ENCODE results near the gene WFIKKN1.

Gene WFIKKN1

DNA sequence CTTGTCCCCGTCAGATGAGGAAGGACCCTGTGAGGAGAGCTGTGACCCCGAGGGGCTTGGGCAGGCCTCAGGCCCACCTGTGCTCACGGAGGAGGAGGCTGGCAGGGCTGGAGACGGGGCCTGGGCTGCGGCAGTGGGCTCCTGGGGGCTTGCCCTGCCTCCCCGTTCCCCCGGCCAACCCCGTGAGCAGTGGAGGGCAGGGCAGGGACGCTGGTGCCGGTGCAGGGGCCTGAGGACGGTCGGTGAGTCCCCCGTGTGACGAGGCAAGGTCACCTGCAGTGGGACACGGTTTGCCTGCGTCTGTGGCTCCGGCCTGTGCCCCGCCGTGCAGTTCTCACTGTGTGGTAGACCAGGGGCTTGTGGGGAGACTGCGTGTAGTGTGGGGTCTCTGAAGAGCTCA is 28.8 kb downstream of the WFIKKN1 start:
- DNase-seq: no peak

DNA sequence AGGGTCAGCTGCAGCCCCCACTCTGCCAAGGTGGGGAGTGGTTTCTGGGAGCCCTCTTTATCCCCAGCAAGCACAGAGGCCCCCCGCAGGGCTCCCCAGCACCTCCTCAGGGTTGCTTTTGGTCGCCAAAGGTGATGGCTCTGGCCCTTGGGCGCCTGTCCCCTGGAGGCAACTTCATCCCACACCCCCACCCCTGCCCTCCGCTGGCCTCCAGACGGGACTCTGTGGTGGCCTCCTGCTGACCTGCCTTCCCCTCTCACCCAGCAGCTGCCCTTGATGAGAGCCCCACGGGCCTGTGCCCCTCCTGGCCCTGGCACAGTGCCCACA is 29.3 kb downstream of the WFIKKN1 start:
- no peak for DNase-seq

DNA sequence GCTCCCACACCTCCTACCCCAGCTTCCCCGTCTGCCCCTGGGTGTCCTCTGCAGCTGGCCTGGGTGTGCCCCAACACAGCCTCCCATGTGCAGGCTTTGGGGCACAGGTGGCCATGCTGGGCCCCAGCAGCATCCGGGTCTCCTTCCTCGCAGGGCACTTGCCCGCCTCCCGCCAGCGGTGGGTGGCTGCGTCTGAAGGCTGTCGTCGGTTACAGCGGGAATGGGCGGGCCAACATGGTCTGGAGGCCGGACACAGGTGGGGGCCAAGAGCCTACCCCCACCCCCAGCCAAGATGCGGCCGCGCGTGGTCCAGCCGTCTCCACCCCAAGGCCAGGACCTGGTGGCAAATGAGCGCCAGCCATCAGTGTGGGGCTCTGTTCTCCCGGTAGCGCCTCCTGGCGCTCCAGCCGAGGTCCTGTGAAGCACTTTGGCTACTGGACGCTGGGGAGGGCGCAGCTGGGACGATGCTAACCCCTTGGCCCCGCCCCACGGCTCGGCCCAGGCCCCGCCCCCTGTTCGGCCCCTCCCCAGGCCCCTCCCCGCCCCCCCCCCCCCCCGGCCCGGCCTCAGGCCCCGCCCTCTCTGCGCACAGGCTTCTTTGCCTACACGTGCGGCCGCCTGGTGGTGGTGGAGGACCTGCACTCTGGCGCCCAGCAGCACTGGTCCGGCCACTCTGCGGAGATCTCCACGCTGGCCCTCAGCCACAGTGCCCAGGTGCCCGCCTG is 29.8 kb downstream of the WFIKKN1 start:
- no peak for DNase-seq

DNA sequence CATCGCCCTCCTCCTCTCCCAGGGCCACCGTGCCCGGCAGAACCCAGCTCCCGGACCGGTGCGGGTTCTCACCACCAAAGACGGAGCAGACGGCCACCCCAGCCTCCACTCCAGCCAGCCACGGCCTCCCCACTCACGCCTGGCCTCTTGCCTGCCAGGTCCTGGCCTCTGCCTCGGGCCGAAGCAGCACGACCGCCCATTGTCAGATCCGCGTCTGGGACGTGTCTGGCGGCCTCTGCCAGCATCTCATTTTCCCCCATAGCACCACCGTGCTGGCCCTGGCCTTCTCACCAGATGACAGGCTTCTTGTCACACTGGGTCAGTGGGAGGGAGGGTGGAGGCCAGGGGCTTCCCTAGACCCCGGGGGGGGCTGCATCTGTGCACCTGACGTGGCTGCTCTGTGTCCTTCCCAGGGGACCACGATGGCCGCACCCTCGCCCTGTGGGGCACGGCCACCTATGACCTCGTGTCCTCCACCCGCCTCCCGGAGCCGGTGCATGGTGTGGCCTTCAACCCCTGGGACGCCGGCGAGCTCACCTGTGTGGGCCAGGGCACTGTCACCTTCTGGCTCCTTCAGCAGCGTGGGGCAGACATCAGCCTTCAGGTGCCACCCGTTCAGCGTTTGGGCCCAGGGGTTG is 30.5 kb downstream of the WFIKKN1 start:
- DNase-seq: no peak

DNA sequence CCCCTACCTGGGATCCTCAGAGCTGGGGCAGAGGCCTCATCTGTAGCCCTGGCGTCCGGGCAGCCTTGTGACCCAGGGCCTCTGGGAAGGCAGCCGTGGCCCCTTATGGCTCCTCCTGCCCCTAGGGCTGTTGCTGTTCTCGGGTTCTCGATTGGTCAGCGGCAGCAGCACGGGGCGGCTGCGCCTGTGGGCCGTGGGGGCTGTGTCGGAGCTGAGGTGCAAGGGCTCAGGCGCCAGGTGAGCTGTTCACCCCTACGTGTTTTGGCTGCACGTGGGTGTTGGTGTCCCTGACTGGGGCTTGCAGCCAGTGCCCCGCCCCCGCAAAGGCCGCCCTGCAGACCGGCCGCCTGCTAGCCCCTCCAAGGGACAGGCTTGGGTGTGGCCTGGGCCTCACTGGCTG is 31.3 kb downstream of the WFIKKN1 start:
- DNase-seq: no peak

- DNase-seq: no peak
These were observed 31.8 kb downstream of the WFIKKN1 start for GRCh38 chr16:662597-662996.

DNA sequence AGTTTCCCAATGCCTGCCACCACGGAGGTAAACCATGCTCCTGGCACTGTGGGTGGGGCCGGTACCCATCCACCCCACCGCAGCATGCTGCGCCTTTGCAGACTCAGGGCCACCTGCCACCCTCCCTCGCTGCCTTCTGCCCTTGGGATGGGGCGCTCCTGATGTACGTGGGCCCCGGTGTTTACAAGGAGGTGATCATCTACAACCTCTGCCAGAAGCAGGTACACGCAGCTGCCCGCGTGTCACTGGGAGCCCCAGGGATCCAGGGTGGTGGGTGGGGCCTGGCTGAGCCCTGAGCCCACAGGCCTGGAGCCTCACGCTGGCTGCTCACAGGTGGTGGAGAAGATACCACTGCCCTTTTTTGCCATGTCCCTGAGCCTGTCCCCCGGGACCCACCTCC is 35.8 kb downstream of the WFIKKN1 start:
- no peak for DNase-seq

- no peak for DNase-seq
These were observed 36.5 kb downstream of the WFIKKN1 start for GRCh38 chr16:667113-667779.

DNA sequence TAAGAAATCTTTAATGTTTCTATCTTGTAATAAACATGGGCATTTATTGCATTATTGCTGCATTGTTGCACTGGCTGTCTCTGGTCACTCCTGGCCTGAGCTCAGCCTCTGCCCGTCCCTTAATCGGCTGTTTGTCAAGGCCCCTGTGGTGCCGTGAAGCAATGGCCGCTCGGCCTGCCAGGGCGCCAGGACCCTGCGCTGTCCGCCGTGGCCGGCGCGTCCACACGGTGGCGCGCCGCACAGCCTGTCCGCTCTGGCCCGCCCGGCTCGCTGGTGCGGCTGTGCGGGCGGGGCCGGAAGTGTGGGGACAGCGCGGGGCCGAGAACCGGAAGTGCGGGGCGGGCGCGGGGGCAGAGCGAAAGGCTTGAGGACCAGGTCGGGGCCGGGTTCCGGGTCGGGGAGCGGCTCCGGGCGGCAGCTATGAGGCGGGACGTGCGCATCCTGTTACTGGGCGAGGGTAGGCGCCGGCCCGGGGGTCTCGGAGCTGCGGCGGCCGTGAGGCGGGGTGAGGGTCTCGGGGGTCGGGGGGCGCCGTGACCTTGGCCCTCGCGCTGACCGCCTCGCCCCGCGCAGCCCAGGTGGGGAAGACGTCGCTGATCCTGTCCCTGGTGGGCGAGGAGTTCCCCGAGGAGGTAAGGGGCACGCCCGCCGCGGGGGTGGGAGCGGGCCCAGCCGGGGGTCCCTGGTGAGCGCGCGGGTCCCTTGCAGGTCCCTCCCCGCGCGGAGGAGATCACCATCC is 37.2 kb downstream of the WFIKKN1 start, which contains the start of gene RHOT2:
Gene RHOT2 (plus strand): TSS at position 353 of the 739 bp plus-strand sequence. CDS start 68 bp downstream, at position 421.
- DNase-seq: peak; percentile 41

DNA sequence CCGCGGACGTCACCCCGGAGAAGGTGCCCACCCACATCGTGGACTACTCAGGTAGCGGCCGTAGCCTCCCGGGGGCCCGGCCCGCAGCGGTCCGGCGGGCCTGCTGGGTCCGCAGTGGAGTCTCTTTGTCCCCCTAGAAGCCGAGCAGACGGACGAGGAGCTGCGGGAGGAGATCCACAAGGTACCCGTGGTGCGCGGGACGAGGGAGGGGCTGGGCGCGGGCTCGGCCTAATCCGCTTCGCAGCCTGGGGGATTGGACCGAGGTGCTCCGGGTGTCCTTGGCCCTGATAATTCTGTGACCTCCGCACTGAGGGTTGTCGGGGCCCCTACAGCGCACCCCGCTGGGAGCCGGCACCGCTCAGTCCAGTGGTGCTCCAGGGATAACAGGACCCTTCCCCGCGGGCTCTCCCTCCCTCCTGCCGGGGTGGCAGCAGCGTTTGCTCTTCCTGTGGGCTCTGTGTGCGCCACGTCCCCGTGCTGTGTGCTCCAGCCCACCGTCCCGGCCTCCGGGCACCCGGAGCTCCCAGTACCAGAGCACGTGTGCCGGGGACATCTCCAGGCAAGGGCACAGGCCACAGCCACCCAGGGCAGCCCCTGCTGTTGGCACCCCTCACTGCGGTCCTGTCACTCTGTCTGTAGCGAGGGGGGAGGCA is 37.9 kb downstream of the WFIKKN1 start:
- DNase-seq: no peak

DNA sequence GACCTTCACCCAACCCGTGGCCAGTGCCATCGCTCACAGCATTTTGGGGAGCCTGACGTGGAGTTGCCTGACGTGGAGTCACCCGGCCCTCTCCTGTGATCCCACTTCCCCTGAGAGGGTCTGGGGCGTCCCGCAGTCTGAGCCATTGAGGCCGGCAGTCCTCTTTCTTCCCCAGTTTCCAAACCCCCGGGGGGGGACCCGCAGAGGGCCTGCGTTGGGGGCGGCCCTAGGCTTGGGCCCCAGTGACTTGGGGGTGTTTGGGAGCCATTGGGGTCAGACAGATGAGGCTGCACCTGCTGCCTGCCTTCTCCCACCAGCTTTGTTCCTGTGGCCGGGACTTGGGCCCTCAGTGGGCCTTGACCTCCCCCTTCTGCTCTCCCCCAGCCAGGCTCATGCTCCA is 38.9 kb downstream of the WFIKKN1 start:
- DNase-seq: no peak

GRCh38 chr16:670485-671352 is 39.9 kb downstream of the WFIKKN1 start:
- DNase-seq: no peak

DNA sequence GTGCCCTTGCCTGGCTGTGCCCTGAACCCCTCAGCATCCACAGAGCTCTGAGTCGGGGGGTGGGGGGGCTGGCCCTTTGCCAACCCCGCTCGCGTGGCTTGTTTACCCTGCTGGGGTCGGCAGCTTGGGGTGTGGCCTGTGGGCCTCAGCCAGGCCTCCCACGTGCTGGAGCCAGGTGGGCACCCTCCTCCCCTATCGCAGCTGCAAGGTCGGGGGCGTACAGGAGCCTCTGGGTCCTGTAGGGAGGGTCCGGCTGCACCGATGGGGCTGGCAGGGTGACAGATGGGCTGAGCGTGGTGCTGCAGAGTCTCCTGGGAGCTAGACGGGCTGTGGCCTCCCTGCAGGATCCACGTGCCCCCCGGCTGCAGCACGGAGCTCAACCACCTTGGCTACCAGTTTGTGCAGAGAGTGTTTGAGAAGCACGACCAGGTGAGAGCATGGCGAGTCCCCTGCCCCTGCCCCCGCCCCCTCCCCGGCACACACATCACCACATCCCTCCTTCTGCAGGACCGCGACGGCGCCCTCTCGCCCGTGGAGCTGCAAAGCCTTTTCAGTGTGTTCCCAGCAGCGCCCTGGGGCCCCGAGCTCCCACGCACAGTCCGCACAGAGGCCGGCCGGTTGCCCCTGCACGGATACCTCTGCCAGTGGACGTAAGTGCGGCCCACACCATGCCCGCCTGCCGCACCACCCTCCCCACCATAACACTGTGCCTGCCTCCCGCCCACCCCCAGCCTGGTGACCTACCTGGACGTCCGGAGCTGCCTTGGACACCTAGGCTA is 40.8 kb downstream of the WFIKKN1 start:
- no peak for DNase-seq

DNA sequence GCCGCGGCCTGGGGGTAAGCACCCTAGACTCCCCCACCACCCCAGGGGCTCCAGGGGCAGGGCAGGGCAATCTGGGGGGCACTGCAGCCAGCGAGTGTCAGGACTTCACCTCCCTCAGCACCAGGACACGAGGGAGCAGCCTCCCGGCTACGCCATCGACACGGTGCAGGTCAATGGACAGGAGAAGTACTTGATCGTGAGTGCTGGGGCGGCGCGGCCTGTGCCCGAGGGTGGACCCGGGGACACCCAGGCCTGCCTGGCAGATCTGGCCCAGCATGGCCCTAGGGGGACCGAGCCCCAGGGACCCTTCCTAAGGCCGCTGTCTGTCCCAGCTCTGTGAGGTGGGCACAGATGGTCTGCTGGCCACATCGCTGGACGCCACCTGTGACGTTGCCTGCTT is 41.6 kb downstream of the WFIKKN1 start:
- DNase-seq: no peak

DNA sequence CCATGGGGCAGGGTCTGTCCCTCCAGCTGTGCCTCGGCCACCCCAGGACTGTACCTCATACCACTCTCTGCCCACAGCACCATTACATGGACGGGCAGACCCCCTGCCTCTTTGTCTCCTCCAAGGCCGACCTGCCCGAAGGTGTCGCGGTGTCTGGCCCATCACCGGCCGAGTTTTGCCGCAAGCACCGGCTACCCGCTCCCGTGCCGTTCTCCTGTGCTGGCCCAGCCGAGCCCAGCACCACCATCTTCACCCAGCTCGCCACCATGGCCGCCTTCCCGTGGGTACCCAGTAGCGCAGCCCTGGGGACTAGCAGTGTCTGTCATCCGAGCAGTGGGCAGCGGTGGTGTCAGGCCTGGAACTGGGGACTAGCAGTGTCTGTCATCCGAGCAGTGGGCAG is 42.1 kb downstream of the WFIKKN1 start:
- no peak for DNase-seq

- DNase-seq: no peak
These were observed 42.7 kb downstream of the WFIKKN1 start for GRCh38 chr16:673399-673991.

- no peak for DNase-seq
These were observed 43.6 kb downstream of the WFIKKN1 start for GRCh38 chr16:674214-674881.

DNA sequence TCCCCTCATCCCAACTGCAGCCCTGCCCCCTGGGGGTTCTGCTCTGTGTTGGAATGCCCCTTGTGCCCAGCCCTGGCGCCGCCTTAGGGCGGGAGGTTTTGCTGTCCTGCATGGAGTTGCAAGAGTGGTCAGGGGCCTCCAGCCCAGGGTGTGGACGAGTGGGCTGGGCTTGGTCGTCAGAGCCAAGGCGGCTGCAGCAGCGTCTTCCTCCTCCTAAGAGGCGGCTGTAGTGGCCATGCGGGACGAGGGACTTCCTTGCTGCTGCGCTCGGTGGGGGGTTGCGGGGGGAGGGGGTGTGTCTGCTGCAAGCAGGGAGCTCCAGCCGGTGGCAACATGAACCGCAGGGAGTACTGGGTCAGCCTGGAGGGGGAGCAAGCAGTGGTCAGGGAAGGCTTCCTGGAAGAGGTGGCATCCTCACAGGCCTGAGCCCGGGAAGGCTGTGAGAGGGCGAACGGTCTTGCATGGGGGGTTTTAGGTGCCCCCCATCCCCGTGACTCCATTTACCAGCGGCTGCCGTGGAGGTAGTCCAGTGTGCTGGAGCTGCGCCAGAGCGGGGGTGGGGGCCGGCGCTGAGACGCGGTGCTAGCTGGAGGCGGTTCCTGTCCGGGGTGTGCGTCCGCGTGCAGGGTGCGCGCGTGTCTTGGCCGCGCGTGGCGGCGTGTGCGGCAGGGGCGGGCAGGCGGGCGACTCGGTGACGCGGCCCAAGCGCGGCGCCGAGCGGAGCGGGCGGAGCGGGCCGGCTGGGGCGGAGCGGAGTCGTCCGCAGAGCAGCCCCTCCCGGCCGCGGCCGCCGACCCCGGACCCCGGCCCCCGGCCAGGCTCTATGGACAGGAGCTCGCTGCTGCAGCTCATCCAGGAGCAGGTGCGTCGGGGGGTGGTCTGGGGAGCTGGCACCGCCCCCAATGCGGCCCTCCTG is 44.4 kb downstream of the WFIKKN1 start, which contains the start of gene RHBDL1:
Gene RHBDL1 (plus strand): TSS at position 704 of the 916 bp plus-strand sequence. CDS start 120 bp downstream, at position 824.
- DNase-seq: no peak
